ENCODE measurements around the gene TSPEAR. TPM values are rescaled to one million over a fixed set of nuclear protein-coding genes. Genes with fewer than 3 reads are reported as not detected.

The TSPEAR gene
- total and polyA plus RNA-seq, 2 of the 13 experiments (the other 11 are each of a cell fraction or from before 2014, with no cell fraction given): 0.07 to 0.32 TPM

DNA sequence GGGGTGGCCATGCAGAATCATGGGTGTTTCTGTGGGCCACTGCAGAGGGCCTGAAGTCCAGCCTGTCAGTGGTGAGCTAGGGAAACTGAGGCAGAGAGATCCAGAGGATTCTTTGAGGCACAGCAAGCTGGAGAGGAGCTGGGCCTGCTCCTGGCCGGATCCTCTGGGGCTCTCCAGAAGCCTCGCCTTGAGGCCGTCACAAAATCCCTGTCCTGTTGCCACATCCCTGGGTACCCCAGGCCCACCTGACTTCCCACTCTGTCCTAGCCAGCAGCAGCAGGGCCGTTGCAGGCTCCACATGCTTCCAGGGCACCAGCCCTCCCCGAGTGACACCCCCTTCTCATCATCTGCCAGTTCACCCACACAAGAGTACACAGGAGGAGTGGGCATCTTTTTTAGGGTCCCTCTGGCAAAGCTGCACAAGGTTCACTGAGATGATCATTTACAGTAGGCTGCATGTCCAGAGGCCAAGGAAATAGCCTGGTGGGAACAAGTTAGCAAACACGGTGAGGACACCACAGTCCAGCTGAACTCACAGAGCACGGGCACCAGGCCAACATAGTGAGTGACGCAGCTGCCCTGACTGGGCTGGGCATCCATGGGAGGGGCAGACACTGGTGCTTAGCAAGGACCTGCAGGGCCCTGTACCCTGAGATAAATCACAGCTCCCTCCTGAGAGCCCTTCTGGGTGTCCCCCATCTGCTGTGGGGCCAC, 25.1 kb upstream of the TSPEAR start (continued):
- TF ChIP-seq, protein P1, sequence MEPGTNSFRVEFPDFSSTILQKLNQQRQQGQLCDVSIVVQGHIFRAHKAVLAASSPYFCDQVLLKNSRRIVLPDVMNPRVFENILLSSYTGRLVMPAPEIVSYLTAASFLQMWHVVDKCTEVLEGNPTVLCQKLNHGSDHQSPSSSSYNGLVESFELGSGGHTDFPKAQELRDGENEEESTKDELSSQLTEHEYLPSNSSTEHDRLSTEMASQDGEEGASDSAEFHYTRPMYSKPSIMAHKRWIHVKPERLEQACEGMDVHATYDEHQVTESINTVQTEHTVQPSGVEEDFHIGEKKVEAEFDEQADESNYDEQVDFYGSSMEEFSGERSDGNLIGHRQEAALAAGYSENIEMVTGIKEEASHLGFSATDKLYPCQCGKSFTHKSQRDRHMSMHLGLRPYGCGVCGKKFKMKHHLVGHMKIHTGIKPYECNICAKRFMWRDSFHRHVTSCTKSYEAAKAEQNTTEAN (CRISPR knock-in tag; conservative IDR thresholded peaks at IDR 0.05): 0 out of 2 replicates have a peak, but pooled peaks have one; percentile 47
- 0 out of 2 replicates have a peak, but pooled peaks have one; percentile 21 for TF ChIP-seq ZSCAN21 (CRISPR knock-in tag; IDR thresholded peaks at IDR 0.05; ENCODE audit: borderline replicate concordance)
- no peak for TF ChIP-seq ZBTB8A (CRISPR knock-in tag; IDR thresholded peaks at IDR 0.05; ENCODE audit: borderline replicate concordance, low read depth)
- TF ChIP-seq THAP11 (CRISPR knock-in tag; IDR thresholded peaks at IDR 0.05): peak; percentile 21; the same call in 1 of the 2 replicates
- no peak for TF ChIP-seq NBN (conservative IDR thresholded peaks at IDR 0.05)
- 0 out of 2 replicates have a peak, but pooled peaks have one; percentile 52 for TF ChIP-seq MEF2D (CRISPR knock-in tag; IDR thresholded peaks at IDR 0.05)
- TF ChIP-seq ZNF136 (CRISPR knock-in tag; IDR thresholded peaks at IDR 0.05; ENCODE audit: low read depth): no peak
- TF ChIP-seq ISX (CRISPR knock-in tag; conservative IDR thresholded peaks at IDR 0.05): no peak
- no peak for TF ChIP-seq ZEB1 (IDR thresholded peaks at IDR 0.05; ENCODE audit: insufficient replicate concordance, low read depth)
- TF ChIP-seq BHLHE40 (IDR thresholded peaks at IDR 0.05; ENCODE audit: low read length): peak; percentile 29; the same call in 1 of the 2 replicates
- no peak for TF ChIP-seq PHF5A (CRISPR knock-in tag; IDR thresholded peaks at IDR 0.05; ENCODE audit: low read depth, unreplicated experiment)
- no peak for TF ChIP-seq KAT2B (IDR thresholded peaks at IDR 0.05; ENCODE audit: borderline replicate concordance, low read depth, low read length)
- TF ChIP-seq MAFF (IDR thresholded peaks at IDR 0.05; ENCODE audit: low read depth, low read length): no peak
- no peak for TF ChIP-seq ZNF879 (CRISPR knock-in tag; IDR thresholded peaks at IDR 0.05)
- no peak for TF ChIP-seq ZNF143 (CRISPR knock-in tag; IDR thresholded peaks at IDR 0.05)
- TF ChIP-seq, protein P2, sequence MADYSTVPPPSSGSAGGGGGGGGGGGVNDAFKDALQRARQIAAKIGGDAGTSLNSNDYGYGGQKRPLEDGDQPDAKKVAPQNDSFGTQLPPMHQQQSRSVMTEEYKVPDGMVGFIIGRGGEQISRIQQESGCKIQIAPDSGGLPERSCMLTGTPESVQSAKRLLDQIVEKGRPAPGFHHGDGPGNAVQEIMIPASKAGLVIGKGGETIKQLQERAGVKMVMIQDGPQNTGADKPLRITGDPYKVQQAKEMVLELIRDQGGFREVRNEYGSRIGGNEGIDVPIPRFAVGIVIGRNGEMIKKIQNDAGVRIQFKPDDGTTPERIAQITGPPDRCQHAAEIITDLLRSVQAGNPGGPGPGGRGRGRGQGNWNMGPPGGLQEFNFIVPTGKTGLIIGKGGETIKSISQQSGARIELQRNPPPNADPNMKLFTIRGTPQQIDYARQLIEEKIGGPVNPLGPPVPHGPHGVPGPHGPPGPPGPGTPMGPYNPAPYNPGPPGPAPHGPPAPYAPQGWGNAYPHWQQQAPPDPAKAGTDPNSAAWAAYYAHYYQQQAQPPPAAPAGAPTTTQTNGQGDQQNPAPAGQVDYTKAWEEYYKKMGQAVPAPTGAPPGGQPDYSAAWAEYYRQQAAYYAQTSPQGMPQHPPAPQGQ (CRISPR knock-in tag; IDR thresholded peaks at IDR 0.05; ENCODE audit: borderline replicate concordance): no peak
- no peak for TF ChIP-seq MBD4 (IDR thresholded peaks at IDR 0.05; ENCODE audit: borderline replicate concordance, low read length)
- TF ChIP-seq THYN1 (CRISPR knock-in tag; IDR thresholded peaks at IDR 0.05; ENCODE audit: borderline replicate concordance, low read depth): no peak
- TF ChIP-seq MLLT10 (CRISPR knock-in tag; IDR thresholded peaks at IDR 0.05): no peak
- TF ChIP-seq, protein P3, sequence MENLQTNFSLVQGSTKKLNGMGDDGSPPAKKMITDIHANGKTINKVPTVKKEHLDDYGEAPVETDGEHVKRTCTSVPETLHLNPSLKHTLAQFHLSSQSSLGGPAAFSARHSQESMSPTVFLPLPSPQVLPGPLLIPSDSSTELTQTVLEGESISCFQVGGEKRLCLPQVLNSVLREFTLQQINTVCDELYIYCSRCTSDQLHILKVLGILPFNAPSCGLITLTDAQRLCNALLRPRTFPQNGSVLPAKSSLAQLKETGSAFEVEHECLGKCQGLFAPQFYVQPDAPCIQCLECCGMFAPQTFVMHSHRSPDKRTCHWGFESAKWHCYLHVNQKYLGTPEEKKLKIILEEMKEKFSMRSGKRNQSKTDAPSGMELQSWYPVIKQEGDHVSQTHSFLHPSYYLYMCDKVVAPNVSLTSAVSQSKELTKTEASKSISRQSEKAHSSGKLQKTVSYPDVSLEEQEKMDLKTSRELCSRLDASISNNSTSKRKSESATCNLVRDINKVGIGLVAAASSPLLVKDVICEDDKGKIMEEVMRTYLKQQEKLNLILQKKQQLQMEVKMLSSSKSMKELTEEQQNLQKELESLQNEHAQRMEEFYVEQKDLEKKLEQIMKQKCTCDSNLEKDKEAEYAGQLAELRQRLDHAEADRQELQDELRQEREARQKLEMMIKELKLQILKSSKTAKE (CRISPR knock-in tag; IDR thresholded peaks at IDR 0.05; ENCODE audit: borderline replicate concordance): no peak
- no peak for TF ChIP-seq RBFOX2 (IDR thresholded peaks at IDR 0.05; ENCODE audit: low read depth, low read length)
- TF ChIP-seq ELF3 (CRISPR knock-in tag; IDR thresholded peaks at IDR 0.05): peak; percentile 59; the same call in 1 of the 2 replicates
- TF ChIP-seq SAP130 (CRISPR knock-in tag; IDR thresholded peaks at IDR 0.05; ENCODE audit: low read depth): peak; percentile 72
- 0 out of 2 replicates have a peak, but pooled peaks have one; percentile 35 for TF ChIP-seq FOXA1 (IDR thresholded peaks at IDR 0.05)
- TF ChIP-seq FOXA1 (CRISPR knock-in tag; IDR thresholded peaks at IDR 0.05): peak; percentile 98
- TF ChIP-seq ZNF224 (CRISPR knock-in tag; IDR thresholded peaks at IDR 0.05): no peak
